Inflammatory macrophage treated with lipopolysaccharide for 4 hours (primary cell): ENCODE results near the gene KIF1A.

Experiments
- DNase-seq: peaks from one replicate; pipeline ENCODE4 v3.0.0-alpha.2; 2020

KIF1A gene, protein sequence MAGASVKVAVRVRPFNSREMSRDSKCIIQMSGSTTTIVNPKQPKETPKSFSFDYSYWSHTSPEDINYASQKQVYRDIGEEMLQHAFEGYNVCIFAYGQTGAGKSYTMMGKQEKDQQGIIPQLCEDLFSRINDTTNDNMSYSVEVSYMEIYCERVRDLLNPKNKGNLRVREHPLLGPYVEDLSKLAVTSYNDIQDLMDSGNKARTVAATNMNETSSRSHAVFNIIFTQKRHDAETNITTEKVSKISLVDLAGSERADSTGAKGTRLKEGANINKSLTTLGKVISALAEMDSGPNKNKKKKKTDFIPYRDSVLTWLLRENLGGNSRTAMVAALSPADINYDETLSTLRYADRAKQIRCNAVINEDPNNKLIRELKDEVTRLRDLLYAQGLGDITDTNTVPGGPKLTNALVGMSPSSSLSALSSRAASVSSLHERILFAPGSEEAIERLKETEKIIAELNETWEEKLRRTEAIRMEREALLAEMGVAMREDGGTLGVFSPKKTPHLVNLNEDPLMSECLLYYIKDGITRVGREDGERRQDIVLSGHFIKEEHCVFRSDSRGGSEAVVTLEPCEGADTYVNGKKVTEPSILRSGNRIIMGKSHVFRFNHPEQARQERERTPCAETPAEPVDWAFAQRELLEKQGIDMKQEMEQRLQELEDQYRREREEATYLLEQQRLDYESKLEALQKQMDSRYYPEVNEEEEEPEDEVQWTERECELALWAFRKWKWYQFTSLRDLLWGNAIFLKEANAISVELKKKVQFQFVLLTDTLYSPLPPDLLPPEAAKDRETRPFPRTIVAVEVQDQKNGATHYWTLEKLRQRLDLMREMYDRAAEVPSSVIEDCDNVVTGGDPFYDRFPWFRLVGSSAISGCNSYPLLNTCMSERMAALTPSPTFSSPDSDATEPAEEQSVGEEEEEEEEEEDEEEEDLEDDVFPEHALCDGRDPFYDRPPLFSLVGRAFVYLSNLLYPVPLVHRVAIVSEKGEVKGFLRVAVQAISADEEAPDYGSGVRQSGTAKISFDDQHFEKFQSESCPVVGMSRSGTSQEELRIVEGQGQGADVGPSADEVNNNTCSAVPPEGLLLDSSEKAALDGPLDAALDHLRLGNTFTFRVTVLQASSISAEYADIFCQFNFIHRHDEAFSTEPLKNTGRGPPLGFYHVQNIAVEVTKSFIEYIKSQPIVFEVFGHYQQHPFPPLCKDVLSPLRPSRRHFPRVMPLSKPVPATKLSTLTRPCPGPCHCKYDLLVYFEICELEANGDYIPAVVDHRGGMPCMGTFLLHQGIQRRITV (N-terminal part only)

DNA sequence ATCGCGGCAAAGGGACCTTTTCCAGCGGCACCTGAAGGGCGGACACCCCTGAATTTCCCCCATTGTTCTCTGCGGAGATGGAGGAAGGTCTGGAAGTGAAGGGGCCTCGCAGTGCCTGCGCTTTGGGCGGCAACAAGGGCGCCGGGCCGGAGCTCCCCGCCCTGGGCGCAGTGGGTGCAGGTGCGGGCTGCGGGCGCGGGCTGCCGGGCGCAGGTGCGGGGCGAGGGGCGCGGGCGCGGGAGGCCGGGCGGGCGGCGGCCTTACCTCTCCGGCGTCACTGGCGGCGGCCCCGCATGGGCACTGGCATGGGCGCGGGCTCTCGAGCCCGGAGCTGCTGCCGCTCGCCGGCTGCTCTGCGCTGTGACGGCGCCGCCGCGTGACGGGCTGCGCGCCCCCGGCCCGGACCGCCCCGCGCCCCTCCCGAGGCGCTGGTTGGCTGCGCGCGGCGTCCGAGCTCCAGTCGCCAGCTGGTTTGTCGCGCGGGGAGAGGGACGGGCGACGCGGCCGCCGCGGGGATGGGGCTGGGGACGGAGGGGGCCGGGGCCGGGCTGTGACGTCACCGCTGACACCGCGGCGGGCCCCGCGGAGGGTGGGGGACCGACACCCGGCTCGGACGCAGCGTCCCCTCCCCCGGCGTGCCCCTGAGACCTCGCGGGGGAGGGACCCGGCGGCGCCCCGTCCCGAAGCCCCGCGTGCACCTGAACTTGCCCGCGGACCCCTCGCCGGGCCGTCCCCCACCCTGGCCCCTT is at the start of gene KIF1A:
Gene KIF1A (minus strand): TSS at position 362 of the 749 bp plus-strand sequence. CDS start 22,467 bp downstream, outside the sequence.
- no peak for DNase-seq

DNA sequence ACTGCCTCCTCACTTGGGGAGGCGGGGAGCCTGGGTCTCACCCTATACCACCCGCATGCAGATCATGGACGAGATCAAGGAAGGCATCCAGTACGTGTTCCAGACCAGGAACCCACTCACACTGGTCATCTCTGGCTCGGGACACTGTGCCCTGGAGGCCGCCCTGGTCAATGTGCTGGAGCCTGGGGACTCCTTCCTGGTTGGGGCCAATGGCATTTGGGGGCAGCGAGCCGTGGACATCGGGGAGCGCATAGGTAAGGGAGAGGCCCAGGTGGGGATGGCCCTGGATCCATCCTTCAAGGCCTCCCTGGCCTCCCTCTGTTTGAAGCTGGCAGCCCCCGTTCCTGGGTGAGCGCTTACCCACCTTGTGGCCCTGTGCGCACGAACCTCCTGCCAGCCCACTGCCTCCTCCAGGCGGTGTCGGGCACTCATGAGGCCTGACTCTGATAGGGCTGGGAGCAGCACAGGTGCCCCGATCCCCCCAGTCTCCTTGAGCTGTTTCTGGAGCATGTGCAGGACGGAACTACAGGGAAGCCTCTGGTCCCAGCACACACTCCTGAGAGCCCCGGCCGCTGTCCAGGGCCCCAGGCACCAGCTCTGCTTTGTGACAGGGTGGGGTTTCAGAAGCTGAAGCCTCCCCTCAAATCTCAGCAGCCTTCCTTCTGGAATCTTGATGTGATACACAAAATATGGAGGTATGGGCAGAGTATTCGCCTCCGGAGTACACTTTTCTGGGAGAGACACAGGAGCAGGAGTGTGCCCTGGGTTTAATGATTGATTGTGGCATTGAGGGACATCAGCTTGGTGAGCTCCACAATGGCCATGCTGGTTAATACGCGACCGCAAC is 49.3 kb upstream of the KIF1A start:
- no peak for DNase-seq

DNA sequence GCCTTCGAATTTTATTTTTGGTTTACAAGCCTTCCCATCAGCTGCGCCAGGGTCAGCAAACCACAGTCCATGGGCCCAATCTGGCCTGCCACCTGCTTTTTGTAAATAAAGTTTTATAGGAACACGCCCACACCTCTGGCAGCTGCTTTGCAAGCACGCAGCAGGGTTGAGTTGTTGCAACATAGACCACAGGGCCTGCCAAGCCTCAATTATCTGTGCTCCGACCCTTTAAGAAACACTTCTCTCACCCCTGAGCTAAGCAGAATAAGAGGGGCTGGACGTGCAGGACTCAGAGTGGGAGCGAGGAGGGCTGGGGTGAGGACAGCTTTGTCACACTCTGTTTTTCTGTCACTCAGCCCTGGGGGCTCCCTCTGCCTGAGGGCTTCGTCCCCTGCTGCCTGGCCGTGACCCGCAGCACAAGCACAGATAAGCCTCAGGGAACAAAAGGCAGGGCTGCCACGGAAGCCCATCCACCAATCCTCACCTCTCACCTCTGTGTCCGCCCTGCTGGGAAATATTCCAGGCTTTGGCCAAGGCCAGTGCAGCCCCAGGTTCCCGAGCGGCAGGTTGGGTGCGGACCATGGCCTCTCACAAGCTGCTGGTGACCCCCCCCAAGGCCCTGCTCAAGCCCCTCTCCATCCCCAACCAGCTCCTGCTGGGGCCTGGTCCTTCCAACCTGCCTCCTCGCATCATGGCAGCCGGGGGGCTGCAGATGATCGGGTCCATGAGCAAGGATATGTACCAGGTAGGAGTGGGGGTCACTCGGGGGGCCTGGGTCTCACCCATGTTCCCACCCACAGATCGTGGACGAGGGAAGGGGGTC is 48.5 kb upstream of the KIF1A start, which contains the start of gene AGXT:
Gene AGXT (plus strand): TSS at position 539 of the 823 bp plus-strand sequence. CDS start 42 bp downstream, at position 581.
- no peak for DNase-seq

DNA sequence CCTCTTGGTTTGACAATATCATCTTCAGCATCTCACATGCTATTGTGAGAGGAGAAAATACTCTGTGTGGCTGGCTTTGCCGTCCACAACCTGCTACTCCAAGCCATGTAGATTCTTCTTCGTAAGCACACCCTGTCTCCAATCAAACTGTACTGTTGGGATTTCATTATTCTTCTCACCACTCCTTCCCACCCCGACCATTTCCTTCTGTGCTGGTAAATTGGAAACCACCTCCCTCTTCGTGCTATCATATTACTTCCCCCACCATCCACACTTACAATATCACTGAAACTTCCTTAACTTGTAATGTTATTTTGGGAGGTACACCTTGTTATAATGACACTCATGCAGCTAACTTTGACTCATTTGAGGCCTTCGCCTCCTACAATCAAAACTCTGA is 45.4 kb upstream of the KIF1A start:
- DNase-seq: no peak

DNA sequence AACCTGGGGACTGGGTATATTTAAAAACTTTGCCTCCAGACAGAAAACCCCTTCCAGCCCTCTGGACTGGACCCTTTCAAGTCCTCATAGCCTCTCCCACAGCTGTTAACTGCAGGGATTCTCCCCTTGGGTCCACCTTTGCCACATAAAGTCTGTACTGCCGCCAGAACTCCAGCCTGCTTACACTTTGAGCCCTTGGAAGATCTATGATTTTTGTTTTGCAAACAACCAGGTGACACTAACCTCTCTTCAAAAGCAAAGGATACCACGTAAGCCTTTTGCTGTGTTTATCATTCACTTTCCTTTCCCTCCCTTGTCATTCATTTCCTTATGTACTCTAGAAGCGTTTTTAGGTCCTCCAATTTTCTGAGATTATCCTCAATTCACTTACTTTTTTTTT is 44.5 kb upstream of the KIF1A start:
- no peak for DNase-seq

DNA sequence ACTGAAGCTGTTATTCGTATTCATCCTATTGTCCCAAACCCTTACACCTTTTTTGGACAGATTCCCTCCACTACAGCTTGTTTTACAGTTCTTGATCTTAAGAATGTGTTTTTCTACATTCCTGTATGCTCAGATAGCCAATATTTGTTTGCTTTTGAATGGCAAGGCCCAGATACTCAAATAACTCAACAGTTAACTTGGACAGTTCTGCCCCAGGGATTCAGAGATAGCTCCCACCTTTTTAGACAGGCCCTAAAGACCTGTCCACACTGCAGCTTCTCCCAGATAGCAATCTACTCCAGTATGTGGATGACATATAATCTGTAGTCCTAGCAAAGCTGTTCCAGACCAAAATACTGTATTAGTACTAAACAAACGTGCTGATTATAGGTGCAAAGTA is 41.5 kb upstream of the KIF1A start:
- DNase-seq: no peak

DNA sequence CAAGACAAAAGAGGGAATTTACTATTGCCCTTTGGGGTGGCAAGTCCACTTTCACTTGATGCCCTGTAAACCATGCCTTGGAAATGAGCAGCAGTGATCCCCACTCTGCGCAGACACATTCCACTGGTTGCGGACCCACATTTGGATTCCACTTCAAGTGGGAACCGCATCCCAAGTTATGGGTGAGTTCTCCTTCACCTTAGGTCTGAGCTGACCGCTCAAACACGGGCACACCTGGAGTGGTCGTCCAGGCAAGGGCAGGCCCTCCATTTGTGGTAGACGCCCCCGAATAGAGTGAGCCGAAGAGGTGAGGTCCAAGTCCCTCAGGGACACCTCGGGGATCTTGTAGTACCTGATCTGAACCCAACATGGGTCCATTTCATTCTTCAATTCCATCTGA is 38.9 kb upstream of the KIF1A start:
- no peak for DNase-seq

DNA sequence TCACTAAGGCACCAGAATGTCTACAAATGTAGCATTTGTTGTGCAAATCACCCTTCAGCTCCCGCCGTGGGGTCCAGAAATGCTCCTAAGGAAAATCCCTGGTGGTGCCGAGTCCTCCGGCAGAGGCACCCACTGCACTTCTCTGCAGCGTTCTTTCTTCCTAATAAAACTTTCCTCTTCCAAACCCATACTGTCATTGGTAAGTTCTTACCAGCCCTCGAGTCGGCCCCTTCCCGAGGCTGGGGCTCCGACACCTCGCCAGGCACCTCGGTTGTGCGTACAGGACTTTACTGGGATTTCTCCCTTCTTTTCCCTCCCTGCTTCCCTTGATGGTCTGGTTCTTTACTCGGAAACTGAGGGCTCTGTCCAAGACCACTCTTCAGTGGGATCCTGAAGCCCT is 38.3 kb upstream of the KIF1A start:
- DNase-seq: no peak

DNA sequence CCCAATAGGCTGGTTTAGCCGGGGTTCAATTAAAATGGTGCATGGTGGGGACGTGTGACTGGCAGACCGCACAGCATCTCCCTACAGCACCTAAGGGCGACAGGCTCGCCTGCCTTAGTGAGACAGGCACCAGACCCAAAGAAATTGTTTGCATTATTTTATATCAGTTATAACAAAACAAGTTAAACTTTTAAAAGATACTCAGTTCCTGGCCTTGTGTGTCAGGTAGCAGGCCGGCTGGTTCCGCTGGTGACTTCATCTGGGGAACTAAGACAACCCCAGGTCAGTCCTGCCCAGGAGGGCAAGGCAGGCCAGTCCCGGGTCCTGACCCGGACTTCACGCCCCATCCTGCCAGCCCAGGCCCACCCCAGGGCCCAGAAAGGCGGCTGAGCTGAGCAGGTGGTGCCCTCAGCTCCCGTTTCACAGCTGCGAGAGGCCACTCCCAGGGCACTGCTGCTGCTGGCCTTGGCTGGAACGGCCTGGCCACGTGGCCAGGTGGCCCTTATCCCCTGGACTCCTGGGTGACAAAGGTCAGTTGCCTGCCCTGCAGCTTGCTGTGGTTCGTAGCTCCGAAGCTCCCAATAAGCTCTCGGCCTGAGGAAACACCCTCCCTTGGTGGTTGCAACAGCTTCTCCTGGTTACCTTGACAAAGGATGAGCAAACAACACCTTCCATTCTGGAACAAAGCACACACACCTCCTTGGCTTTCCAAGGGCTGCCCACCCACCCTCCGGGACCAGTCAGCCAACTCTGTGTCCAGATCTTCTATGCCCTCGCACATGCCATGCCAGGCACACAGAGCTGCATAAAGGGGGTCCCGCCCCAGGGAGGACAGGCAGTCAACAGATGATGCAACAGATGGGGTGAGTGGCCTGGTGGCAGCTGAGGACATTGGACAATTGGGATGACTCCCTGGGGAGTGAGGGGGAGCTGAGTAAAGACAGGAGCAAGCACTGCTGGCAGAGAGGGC is 37.3 kb upstream of the KIF1A start:
- no peak for DNase-seq

DNA sequence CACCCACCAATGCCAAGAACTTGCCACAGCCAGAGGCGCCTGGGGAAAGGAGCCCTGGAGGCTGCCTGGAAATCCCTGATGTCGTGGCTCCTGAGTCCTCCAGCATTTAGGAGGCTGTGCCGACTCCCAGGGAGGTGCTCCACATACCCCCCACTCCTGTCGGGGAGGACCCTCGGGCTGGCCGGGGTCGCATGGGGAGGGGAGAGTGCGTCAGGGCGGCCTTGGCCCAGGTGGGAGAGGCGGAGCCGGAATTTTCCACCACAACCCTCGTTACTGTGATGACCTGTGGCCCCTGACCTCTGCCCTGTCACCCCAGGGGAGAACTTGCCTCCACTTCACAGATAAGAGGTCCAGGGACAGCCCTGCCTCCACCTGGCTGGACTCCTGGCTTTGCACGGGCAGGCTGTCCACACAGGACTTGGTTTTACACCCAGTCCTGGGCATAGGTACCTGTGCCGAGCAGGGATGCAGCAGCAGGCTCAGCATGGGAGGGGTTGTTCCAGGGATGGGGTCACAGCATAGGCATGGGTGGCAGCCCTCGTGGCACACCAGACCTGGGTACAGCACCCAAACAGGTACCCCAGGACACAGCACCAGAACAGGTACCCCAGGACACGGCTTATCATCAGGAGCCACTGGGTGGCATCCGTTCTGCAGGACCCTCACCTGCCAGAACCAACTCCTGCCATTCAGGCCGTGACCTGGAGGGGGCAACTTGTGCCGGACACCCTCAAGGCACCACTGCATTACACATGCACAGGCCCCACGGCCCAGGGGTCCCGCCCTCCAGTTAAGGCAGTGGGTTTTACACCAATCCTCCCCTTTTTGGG is 36.3 kb upstream of the KIF1A start:
- no peak for DNase-seq

DNA sequence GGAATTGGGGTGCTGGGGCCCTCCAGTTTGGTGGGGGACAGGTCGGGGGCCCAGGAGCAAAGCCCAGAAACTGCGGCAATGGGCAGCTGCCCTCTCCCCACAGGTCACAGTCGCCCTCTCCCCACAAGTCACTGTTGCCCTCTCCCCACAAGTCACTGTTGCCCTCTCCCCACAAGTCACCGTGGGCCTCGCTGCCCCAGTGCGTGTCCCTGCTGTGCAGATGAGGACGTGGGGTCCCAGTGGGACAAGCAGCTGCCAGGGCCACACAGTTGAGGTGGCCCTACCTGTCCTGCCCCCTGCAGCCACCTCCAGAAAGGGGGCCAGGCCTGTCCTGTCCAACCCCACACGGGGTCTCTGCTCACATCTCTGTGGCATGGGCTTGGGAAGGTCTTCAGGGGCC is 35.7 kb upstream of the KIF1A start:
- no peak for DNase-seq

DNA sequence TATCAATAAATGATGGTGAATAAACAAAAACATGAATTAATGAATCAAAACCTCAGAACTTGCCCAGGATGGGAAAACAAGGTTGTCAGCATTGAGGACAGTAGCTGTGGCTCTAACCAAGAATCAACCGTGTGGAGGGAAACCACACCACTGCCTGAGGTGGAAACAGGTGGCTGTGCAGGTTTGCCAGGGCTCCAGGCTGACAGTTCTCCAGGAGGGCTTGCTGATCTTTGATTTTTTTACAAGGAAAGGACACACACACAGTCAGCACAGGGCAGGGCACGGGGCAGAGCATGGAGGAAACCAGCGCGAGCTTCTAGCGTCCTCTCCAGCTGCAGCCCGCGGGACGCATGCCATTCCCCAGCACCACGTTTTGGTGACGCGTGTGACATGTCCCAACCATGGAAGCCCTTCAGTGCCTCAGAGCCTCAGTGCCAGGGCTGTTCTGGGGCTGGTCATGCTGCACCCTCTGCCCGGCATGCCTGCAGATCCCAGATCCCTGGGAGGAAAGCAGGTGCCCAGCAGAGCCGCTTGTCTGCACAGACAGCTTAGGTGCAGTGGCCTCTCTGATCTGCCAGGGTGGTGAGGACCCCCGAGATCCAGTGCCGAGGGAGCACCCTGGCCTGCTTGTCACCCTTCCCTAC is 32.8 kb upstream of the KIF1A start:
- DNase-seq: no peak

DNA sequence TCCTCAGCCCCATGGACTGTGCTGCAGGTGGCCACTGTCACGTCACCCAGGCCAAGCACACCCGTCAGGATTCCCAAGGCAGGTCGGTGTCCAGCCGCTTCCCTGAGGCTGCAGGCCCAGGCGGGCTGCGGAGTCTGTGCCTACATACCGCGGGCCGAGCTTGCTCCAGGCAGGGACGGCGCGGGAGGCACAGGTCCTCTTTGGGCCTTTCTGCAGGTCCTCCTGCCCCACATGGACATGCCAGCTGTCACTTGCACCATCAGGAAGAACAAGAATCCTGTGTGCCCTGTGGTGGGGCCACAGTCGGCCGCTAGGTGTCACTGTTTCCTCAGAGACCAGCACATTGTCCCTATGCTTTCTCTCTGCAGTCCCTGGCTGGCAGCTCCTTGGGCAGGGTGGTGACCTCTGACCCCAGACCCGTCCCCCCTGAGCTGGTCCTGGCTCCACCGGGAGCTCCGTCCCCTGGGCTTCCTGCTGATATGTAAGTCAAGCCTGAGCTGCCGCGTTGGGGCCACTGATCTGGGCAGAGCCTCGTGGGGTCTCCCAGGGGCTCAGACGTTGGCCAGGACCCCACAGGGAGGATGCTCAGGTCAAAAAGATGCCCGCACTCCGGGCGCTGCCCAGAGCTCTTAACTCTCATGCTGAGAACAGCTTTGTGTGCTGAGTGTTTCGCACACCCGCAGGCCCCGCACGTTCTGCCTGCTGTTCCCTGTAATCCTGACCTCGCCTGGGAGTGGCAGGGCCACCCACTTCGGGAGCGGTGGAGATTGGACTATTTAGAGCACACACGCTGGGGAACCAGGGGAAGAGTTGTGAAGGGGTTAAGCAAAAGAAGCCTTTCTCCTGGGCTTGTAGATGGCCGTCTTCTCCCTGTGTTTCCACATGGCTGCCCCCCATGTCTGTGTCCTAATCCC is 31.3 kb upstream of the KIF1A start:
- DNase-seq: peak; percentile 72

DNA sequence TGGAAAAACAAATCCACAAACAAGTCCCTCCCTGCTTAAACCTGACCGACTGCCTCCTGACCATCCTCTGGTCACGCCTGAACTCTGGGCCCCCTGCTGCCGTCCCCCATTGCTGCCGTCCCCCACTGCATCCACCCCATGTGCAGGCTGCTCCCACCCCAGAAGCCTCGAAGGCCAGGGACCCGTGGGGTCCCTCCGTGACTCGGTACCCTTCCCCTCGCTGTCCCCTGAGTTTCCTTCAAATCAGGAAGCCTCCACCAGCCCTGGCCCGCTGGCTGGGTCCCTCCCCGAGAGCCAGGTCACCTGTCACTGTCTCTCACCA is 30.7 kb upstream of the KIF1A start:
- DNase-seq: no peak

DNA sequence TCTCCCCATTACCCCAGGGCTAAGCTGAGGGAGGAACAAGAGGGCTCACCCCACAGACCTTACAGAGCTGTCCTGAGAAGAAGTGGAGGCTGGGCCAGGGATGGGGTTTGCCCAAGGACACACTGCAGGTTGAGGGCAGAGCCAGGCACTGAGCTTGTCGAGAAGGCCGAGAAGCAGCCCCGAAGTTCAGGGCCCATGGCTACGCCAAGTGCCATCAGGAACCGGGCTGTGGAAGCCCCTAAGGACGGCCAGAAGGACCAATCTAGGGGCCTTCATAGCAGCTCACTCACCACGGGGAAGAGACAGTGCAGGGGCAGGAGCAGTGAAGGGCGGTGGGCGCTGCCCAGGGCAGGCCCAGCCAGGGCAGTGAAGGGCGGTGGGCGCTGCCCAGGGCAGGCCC is 30.0 kb upstream of the KIF1A start:
- DNase-seq: no peak

DNA sequence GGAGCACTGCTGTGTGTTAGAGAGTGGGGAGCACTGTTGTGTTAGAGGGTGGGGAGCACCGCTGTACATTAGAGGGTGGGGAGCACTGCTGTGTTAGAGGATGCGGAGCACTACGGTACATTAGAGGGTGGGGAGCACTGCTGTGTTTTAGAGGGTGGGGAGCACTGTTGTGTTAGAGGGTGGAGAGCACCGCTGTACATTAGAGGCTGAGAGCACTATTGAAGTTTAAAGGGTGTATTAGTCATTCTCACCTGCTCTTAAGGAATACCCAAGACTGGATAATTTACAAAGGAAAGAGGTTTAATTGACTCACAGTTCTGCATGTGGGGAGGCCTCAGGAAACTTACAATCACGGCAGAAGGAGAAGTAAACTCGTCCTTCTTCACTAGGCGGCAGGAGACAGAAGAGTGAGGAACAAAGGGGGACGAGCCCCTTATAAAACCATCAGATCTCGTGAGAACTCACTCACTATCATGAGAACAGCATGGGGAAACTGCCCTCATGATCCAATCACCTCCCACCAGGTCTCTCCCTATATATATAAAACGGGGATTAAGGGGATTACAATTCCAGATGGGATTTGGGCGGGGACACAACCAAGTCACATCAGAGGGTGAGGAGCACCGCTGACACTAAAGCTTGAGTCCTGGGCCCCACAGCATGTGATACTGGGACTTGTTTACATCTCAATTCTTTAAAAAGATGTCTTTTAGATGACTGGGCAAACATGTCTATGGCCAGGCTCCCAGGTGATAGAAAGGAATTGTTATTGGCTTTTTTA is 29.1 kb upstream of the KIF1A start:
- DNase-seq: no peak
